GM23338 (cell line): ENCODE data around the gene C1orf21. TPM values are rescaled to one million over a fixed set of nuclear protein-coding genes. Genes with fewer than 3 reads are reported as not detected.

Source experiments
- ATAC-seq: fragments of 200-7000 bp; cut with Tn5 transposase; 3 replicates; pipeline ENCODE4 v1.9.1; 2020
- DNase-seq: peaks from one replicate; pipeline ENCODE4 v3.0.0-alpha.2; 2015; ENCODE audit warnings: low spot score
- H2AFZ ChIP-seq: fragments of 200-600 bp; sonication (generic); 2 replicates; pipeline ENCODE4 v1.8.0; 2016; ENCODE audit warnings: antibody characterized with exemption, mild to moderate bottlenecking, moderate library complexity
- H3F3A ChIP-seq: fragments of 200-600 bp; sonication (generic); replicated peaks from 2 replicates; pipeline ENCODE4 v1.8.0; 2017; ENCODE audit warnings: antibody characterized with exemption, mixed run types, low read depth
- H3K27ac ChIP-seq: fragments of 200-600 bp; sonication (generic); 2 replicates; pipeline ENCODE4 v1.6.1; 2016; ENCODE audit warnings: low read depth
- H3K27me3 ChIP-seq: fragments of 200-600 bp; sonication (generic); 2 replicates; pipeline ENCODE4 v1.8.0; 2016; ENCODE audit warnings: mild to moderate bottlenecking, mixed run types, moderate library complexity; ENCODE audit not compliant: insufficient read depth
- H3K36me3 ChIP-seq: fragments of 200-600 bp; sonication (generic); 2 replicates; pipeline ENCODE4 v1.8.0; 2016; ENCODE audit warnings: mild to moderate bottlenecking; ENCODE audit not compliant: insufficient read depth
- H3K4me1 ChIP-seq: fragments of 200-600 bp; sonication (generic); 2 replicates; pipeline ENCODE4 v1.8.0; 2016; ENCODE audit warnings: mild to moderate bottlenecking, moderate library complexity; ENCODE audit not compliant: insufficient read depth
- H3K4me2 ChIP-seq: fragments of 200-600 bp; sonication (generic); 2 replicates; pipeline ENCODE4 v1.7.1; 2017; ENCODE audit warnings: mixed run types
- H3K4me3 ChIP-seq: fragments of 200-600 bp; sonication (generic); 2 replicates; pipeline ENCODE4 v1.6.1; 2016; ENCODE audit warnings: mixed run types
- H3K79me2 ChIP-seq: fragments of 200-600 bp; sonication (generic); replicated peaks from 2 replicates; pipeline ENCODE4 v1.8.0; 2017; ENCODE audit warnings: mild to moderate bottlenecking; ENCODE audit not compliant: insufficient read depth
- H3K9me2 ChIP-seq: fragments of 200-600 bp; sonication (generic); 2 replicates; pipeline ENCODE4 v1.8.0; 2017; ENCODE audit not compliant: insufficient read depth
- H4K20me1 ChIP-seq: fragments of 200-600 bp; sonication (generic); replicated peaks from 2 replicates; pipeline ENCODE4 v1.8.0; 2017; ENCODE audit warnings: mild to moderate bottlenecking; ENCODE audit not compliant: insufficient read depth
- H3K27ac Mint-ChIP-seq: 2 replicates; pipeline ENCODE4 v1.8.0; 2020; ENCODE audit warnings: inconsistent platforms, mild to moderate bottlenecking, moderate library complexity, mixed read lengths
- H3K27me3 Mint-ChIP-seq: 3 replicates; pipeline ENCODE4 v1.8.0; 2022; ENCODE audit warnings: low read depth, mild to moderate bottlenecking, moderate library complexity, mixed read lengths, inconsistent platforms; ENCODE audit not compliant: insufficient read depth, poor library complexity
- H3K36me3 Mint-ChIP-seq: 3 replicates; pipeline ENCODE4 v1.8.0; 2021; ENCODE audit warnings: low read depth, mild to moderate bottlenecking, inconsistent platforms, moderate library complexity, mixed read lengths
- H3K4me1 Mint-ChIP-seq: 3 replicates; pipeline ENCODE4 v1.8.0; 2020; ENCODE audit warnings: mild to moderate bottlenecking, inconsistent platforms, mixed read lengths
- H3K4me3 Mint-ChIP-seq: 3 replicates; pipeline ENCODE4 v1.8.0; 2021; ENCODE audit warnings: moderate library complexity, mild to moderate bottlenecking, inconsistent platforms, mixed read lengths
- H3K9me3 Mint-ChIP-seq: 3 replicates; pipeline ENCODE4 v1.8.0; 2020; ENCODE audit warnings: moderate library complexity, mild to moderate bottlenecking, inconsistent platforms, mixed read lengths
- EZH2 ChIP-seq: fragments of 200-600 bp; sonication (generic); IDR thresholded peaks from one replicate; pipeline ENCODE4 v1.8.0; 2017; ENCODE audit warnings: antibody characterized with exemption, mild to moderate bottlenecking, low read depth; ENCODE audit not compliant: unreplicated experiment
- EZH2phosphoT487 ChIP-seq: fragments of 200-600 bp; sonication (generic); IDR thresholded peaks from one replicate; pipeline ENCODE4 v1.8.1; 2018; ENCODE audit warnings: antibody characterized with exemption; ENCODE audit not compliant: unreplicated experiment
- JUNB ChIP-seq: IDR thresholded peaks from one replicate; pipeline ENCODE4 v1.6.1; 2016; ENCODE audit warnings: antibody characterized with exemption; ENCODE audit not compliant: unreplicated experiment
- NANOG ChIP-seq: IDR thresholded peaks from 2 replicates; pipeline ENCODE4 v1.6.1; 2016; ENCODE audit warnings: antibody characterized with exemption, borderline replicate concordance
- POLR2AphosphoS5 ChIP-seq: IDR thresholded peaks from 2 replicates; pipeline ENCODE4 v1.6.1; 2016; ENCODE audit warnings: antibody characterized with exemption, low read depth
- STAT1 ChIP-seq: IDR thresholded peaks from one replicate; pipeline ENCODE4 v1.6.1; 2016; ENCODE audit warnings: antibody characterized with exemption; ENCODE audit not compliant: unreplicated experiment
- ZNF331 ChIP-seq: fragments of 250-450 bp; sonication (Bioruptor Pico); IDR thresholded peaks from 2 replicates; pipeline ENCODE4 v1.5.0; 2020; ENCODE audit warnings: low read depth, mild to moderate bottlenecking, moderate library complexity
- polyA plus RNA-seq: library from polyadenylated mRNA; unstranded; fragments of >200 nt; fragmentation: Nextera tagmentation; extraction: Ambion mirVana; gene quantifications from 2 replicates; pipeline ENCODE4 v1.2.1, GENCODE V29; 2016
- total RNA-seq: library from RNA; depleted of rRNA; stranded (reverse); fragments of >200 nt; shearing (Covaris generic); gene quantifications from 2 replicates; pipeline ENCODE4 v1.2.3, GENCODE V29; 2014
- TF ChIP-seq, protein P1 (sequence below): fragments of 250-450 bp; sonication (Bioruptor Pico); IDR thresholded peaks from 2 replicates; pipeline ENCODE4 v1.5.0; 2020; ENCODE audit warnings: mild to moderate bottlenecking, moderate library complexity

C1orf21 gene
- total and polyA plus RNA-seq, 2 experiments from 2014 or later, result 28.0 to 40.4 TPM

DNA sequence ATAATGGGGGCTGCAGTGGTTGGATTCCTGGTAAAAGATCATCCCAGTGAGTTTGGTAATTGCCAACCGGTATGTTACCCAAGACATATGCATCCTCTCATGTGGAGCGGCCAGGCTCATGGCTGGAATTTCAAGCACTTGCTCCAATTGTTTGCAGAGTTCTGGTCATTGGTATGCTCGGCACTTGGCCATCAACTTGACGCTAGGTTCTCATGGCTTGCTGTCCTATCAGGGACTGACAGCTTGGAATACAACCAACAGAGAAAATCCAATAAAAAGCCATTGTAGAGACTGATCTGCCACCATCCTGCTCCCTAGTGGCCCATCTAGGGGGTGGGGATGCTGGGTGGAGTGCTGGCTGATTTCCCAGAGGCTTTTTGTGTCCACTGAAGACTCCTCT lies 247.0 kb downstream of the C1orf21 start (continued):
- TF ChIP-seq ZNF331, result no peak
- no peak for TF ChIP-seq NANOG
- no peak for TF ChIP-seq POLR2AphosphoS5
- no peak for TF ChIP-seq EZH2phosphoT487
- TF ChIP-seq, protein P1, sequence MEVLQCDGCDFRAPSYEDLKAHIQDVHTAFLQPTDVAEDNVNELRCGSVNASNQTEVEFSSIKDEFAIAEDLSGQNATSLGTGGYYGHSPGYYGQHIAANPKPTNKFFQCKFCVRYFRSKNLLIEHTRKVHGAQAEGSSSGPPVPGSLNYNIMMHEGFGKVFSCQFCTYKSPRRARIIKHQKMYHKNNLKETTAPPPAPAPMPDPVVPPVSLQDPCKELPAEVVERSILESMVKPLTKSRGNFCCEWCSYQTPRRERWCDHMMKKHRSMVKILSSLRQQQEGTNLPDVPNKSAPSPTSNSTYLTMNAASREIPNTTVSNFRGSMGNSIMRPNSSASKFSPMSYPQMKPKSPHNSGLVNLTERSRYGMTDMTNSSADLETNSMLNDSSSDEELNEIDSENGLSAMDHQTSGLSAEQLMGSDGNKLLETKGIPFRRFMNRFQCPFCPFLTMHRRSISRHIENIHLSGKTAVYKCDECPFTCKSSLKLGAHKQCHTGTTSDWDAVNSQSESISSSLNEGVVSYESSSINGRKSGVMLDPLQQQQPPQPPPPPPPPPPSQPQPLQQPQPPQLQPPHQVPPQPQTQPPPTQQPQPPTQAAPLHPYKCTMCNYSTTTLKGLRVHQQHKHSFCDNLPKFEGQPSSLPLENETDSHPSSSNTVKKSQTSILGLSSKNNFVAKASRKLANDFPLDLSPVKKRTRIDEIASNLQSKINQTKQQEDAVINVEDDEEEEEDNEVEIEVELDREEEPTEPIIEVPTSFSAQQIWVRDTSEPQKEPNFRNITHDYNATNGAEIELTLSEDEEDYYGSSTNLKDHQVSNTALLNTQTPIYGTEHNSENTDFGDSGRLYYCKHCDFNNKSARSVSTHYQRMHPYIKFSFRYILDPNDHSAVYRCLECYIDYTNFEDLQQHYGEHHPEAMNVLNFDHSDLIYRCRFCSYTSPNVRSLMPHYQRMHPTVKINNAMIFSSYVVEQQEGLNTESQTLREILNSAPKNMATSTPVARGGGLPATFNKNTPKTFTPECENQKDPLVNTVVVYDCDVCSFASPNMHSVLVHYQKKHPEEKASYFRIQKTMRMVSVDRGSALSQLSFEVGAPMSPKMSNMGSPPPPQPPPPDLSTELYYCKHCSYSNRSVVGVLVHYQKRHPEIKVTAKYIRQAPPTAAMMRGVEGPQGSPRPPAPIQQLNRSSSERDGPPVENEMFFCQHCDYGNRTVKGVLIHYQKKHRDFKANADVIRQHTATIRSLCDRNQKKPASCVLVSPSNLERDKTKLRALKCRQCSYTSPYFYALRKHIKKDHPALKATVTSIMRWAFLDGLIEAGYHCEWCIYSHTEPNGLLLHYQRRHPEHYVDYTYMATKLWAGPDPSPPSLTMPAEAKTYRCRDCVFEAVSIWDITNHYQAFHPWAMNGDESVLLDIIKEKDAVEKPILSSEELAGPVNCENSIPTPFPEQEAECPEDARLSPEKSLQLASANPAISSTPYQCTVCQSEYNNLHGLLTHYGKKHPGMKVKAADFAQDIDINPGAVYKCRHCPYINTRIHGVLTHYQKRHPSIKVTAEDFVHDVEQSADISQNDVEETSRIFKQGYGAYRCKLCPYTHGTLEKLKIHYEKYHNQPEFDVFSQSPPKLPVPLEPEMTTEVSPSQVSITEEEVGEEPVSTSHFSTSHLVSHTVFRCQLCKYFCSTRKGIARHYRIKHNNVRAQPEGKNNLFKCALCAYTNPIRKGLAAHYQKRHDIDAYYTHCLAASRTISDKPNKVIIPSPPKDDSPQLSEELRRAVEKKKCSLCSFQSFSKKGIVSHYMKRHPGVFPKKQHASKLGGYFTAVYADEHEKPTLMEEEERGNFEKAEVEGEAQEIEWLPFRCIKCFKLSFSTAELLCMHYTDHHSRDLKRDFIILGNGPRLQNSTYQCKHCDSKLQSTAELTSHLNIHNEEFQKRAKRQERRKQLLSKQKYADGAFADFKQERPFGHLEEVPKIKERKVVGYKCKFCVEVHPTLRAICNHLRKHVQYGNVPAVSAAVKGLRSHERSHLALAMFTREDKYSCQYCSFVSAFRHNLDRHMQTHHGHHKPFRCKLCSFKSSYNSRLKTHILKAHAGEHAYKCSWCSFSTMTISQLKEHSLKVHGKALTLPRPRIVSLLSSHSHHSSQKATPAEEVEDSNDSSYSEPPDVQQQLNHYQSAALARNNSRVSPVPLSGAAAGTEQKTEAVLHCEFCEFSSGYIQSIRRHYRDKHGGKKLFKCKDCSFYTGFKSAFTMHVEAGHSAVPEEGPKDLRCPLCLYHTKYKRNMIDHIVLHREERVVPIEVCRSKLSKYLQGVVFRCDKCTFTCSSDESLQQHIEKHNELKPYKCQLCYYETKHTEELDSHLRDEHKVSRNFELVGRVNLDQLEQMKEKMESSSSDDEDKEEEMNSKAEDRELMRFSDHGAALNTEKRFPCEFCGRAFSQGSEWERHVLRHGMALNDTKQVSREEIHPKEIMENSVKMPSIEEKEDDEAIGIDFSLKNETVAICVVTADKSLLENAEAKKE (CRISPR knock-in tag), result no peak
- TF ChIP-seq EZH2, result no peak

- Mint-ChIP-seq H3K4me1 (peaks cover 7% of the 10 kb centered on the region; the same call in 2 of the 3 replicates), H3K4me3 (no peak overlapping the region), H3K27ac (no peak overlapping the region), H3K27me3 (peaks cover 5% of the 10 kb centered on the region), H3K36me3 (no peaks in the 10 kb centered on the region), H3K9me3 (no peaks in the 10 kb centered on the region; the same call in 2 of the 3 replicates)
- Histone ChIP-seq H3K36me3 (no peaks in the 10 kb centered on the region), H3K79me2 (no peaks in the 10 kb centered on the region), H3K27ac (no peak overlapping the region), H3K27me3 (no peaks in the 10 kb centered on the region), H3K4me3 (no peak overlapping the region), H2AFZ (no peak overlapping the region), H3K4me2 (no peak overlapping the region), H3F3A (no peaks in the 10 kb centered on the region), H4K20me1 (peaks cover 4% of the 10 kb centered on the region; the same call in 1 of the 2 replicates), H3K4me1 (no peaks in the 10 kb centered on the region), H3K9me2 (peaks cover 30% of the 10 kb centered on the region; the same call in 1 of the 2 replicates)
- ATAC-seq (no peak), DNase-seq (no peak)
- TF ChIP-seq STAT1 (no peak), EZH2phosphoT487 (no peak), EZH2 (no peak), ZNF331 (no peak), JUNB (no peak)
- TF ChIP-seq, protein P1 (CRISPR knock-in tag), result no peak
Measured at GRCh38 chr1:184634296-184634695, 247.5 kb downstream of the C1orf21 start.
